HepG2 (cell line): ENCODE results near the gene RANGRF.

Experiments used
- EP300 ChIP-seq, 3 experiments: sonication (generic) in 1 of 3; formaldehyde crosslinking in 1 of 3; IDR thresholded peaks; 2 replicates each; pipeline versions ENCODE4 v1.5.1 to v1.6.1; 2011 to 2020; ENCODE audit warnings: low read depth in 2 of 3, low read length in 2 of 3, borderline replicate concordance in 1 of 3, improper control_type of control experiment in 1 of 3, mild to moderate bottlenecking in 1 of 3, missing genetic modification reagents in 1 of 3, moderate library complexity in 1 of 3
- MAFK ChIP-seq, 2 experiments: IDR thresholded peaks in 1 of 2; conservative IDR thresholded peaks in 1 of 2; 2 replicates each; pipeline ENCODE4 v1.6.1; 2011; ENCODE audit warnings: improper control_type of control experiment in 2 of 2, low read length in 2 of 2
- SIN3A ChIP-seq: IDR thresholded peaks from 2 replicates; pipeline ENCODE4 v1.6.1; 2011; ENCODE audit warnings: low read depth, mild to moderate bottlenecking, control low read depth, low read length, borderline replicate concordance
- TCF12 ChIP-seq, 2 experiments: fragments of 450-650 bp in 1 of 2; sonication (generic) in 1 of 2; formaldehyde crosslinking in 1 of 2; IDR thresholded peaks; 2 replicates each; pipeline versions ENCODE4 v1.6.1 to v1.8.0; 2017 to 2022; ENCODE audit warnings: antibody characterized with exemption in 1 of 2, mild to moderate bottlenecking in 1 of 2, missing genetic modification reagents in 1 of 2, moderate library complexity in 1 of 2
- ZKSCAN8 ChIP-seq: IDR thresholded peaks from 2 replicates; pipeline ENCODE4 v1.6.1; 2016; ENCODE audit warnings: borderline replicate concordance, missing genetic modification reagents, missing compliant biosample characterization
- TF ChIP-seq, protein P1 (sequence below): sonication (generic); formaldehyde crosslinking; IDR thresholded peaks from 2 replicates; pipeline ENCODE4 v1.5.0; 2020; ENCODE audit warnings: mild to moderate bottlenecking, missing genetic modification reagents, moderate library complexity

DNA sequence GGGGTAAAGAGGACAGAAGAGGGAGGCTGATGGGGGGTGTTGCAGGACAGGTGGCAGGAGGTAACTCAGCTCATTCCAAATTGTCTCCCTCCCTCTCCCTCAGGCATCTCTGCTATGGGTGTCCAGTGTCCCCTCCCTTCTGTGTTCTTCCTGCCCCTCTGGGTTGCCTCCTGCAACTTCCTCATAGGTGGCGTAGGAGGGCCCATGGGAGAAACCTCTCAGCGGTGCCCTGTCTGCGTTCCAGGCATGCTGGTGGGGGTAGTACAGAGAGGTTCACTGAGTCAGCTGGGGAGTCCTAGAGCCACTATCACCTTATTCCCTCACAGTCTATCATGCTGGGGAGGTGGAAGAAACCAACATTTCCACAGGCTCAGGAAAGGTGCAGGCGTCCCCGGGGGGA, 36.5 kb downstream of the RANGRF start:
- TF ChIP-seq, protein P1, sequence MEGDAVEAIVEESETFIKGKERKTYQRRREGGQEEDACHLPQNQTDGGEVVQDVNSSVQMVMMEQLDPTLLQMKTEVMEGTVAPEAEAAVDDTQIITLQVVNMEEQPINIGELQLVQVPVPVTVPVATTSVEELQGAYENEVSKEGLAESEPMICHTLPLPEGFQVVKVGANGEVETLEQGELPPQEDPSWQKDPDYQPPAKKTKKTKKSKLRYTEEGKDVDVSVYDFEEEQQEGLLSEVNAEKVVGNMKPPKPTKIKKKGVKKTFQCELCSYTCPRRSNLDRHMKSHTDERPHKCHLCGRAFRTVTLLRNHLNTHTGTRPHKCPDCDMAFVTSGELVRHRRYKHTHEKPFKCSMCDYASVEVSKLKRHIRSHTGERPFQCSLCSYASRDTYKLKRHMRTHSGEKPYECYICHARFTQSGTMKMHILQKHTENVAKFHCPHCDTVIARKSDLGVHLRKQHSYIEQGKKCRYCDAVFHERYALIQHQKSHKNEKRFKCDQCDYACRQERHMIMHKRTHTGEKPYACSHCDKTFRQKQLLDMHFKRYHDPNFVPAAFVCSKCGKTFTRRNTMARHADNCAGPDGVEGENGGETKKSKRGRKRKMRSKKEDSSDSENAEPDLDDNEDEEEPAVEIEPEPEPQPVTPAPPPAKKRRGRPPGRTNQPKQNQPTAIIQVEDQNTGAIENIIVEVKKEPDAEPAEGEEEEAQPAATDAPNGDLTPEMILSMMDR (CRISPR knock-in tag): no peak
- TF ChIP-seq ZKSCAN8 (CRISPR knock-in tag) (no peak), TCF12 (IDR thresholded peaks at IDR 0.05) (no peak), TCF12 (CRISPR knock-in tag; IDR thresholded peaks at IDR 0.05) (no peak), SIN3A (no peak), MAFK (conservative IDR thresholded peaks at IDR 0.05 in 1 of 2, IDR thresholded peaks at IDR 0.05 in 1 of 2; ENCODE audit: low read length in 2 of 2) (no peak), EP300 (IDR thresholded peaks at IDR 0.05; ENCODE audit: low read depth in 2 of 2, low read length in 2 of 2) (no peak), EP300 (CRISPR knock-in tag; IDR thresholded peaks at IDR 0.05; ENCODE audit: borderline replicate concordance) (no peak)
